Fibroblast of lung (primary cell): Measurements from ENCODE around the gene PKN3. TPM values are rescaled to one million over a fixed set of nuclear protein-coding genes. Genes with fewer than 3 reads are reported as not detected.

Experiments used
- DNase-seq, 2 donors: peaks; one replicate each; pipeline versions ENCODE4 v3.0.0 to v3.0.0-alpha.2; 2010; ENCODE audit warnings: low read depth in 2 of 2
- H2AFZ ChIP-seq: 2 replicates; pipeline ENCODE4 v1.5.1; 2012; ENCODE audit warnings: low read length, control low read depth, inconsistent platforms
- H3K27ac ChIP-seq: 2 replicates; pipeline ENCODE4 v1.5.1; 2011; ENCODE audit warnings: low read length, control low read depth; ENCODE audit not compliant: insufficient read depth
- H3K27me3 ChIP-seq: 2 replicates; pipeline ENCODE4 v1.5.1; 2011; ENCODE audit warnings: mild to moderate bottlenecking, low read length; ENCODE audit not compliant: control insufficient read depth, insufficient read depth
- H3K36me3 ChIP-seq: 2 replicates; pipeline ENCODE4 v1.5.1; 2011; ENCODE audit warnings: low read length; ENCODE audit not compliant: control insufficient read depth, insufficient read depth
- H3K4me1 ChIP-seq: 2 replicates; pipeline ENCODE4 v1.5.1; 2011; ENCODE audit warnings: low read length; ENCODE audit not compliant: control insufficient read depth, insufficient read depth; ENCODE audit errors: extremely low read depth
- H3K4me2 ChIP-seq: 2 replicates; pipeline ENCODE4 v1.5.1; 2011; ENCODE audit warnings: low read length, control low read depth; ENCODE audit not compliant: insufficient read depth; ENCODE audit errors: extremely low read depth
- H3K4me3 ChIP-seq, 4 experiments: fragments of 200-600 bp in 1 of 4; sonication (generic) in 1 of 4; replicated peaks in 1 of 4; 2 replicates each; pipeline ENCODE4 v1.5.1; 2011 to 2016; ENCODE audit warnings: low read length in 4 of 4, low read depth in 3 of 4, mild to moderate bottlenecking in 3 of 4, control low read depth in 2 of 4, inconsistent platforms in 1 of 4, mixed read lengths in 1 of 4; ENCODE audit not compliant: insufficient read depth in 1 of 4; ENCODE audit errors: control extremely low read depth in 1 of 4
- H3K79me2 ChIP-seq: 2 replicates; pipeline ENCODE4 v1.5.1; 2012; ENCODE audit warnings: mild to moderate bottlenecking, low read length, inconsistent platforms; ENCODE audit not compliant: control insufficient read depth, insufficient read depth
- H3K9ac ChIP-seq: 2 replicates; pipeline ENCODE4 v1.5.1; 2011; ENCODE audit warnings: mild to moderate bottlenecking, low read length, control low read depth; ENCODE audit not compliant: insufficient read depth
- H3K9me3 ChIP-seq: 2 replicates; pipeline ENCODE4 v1.5.1; 2012; ENCODE audit warnings: low read depth, low read length; ENCODE audit not compliant: control insufficient read depth, insufficient read depth
- H4K20me1 ChIP-seq: 2 replicates; pipeline ENCODE4 v1.5.1; 2011; ENCODE audit warnings: low read length; ENCODE audit not compliant: control insufficient read depth, insufficient read depth; ENCODE audit errors: extremely low read depth
- CTCF ChIP-seq, 2 donors: IDR thresholded peaks in 1 of 2; conservative IDR thresholded peaks in 1 of 2; 1 replicate in 1 of 2; 2 replicates in 1 of 2; pipeline ENCODE4 v1.5.1; 2011 to 2012; ENCODE audit warnings: low read length in 2 of 2, control low read depth in 1 of 2, inconsistent platforms in 1 of 2, low read depth in 1 of 2, mild to moderate bottlenecking in 1 of 2
- EZH2 ChIP-seq: IDR thresholded peaks from 2 replicates; pipeline ENCODE4 v1.5.1; 2012; ENCODE audit warnings: low read length, control low read depth, mild to moderate bottlenecking; ENCODE audit errors: missing control alignments
- polyA plus RNA-seq, 2 donors: library from polyadenylated mRNA; depleted of rRNA in 1 of 2; stranded (reverse) in 1 of 2; unstranded in 1 of 2; fragments of >200 nt; gene quantifications; 2 replicates each; pipeline ENCODE4 v1.2.1, GENCODE V29; 2011 to 2012; ENCODE audit warnings: missing spikeins in 1 of 2
- total RNA-seq: library from RNA; depleted of rRNA; stranded (reverse); fragments of >200 nt; gene quantifications from 2 replicates; pipeline ENCODE4 v1.2.1, GENCODE V29; 2014

The PKN3 gene
- total and polyA plus RNA-seq, 2 donors (not counting 1 experiment from before 2014, with no cell fraction given): 1.7 to 1.8 TPM

GRCh38 chr9:128723866-128724743 lies 21.8 kb downstream of the PKN3 start, which contains the start of gene ZDHHC12:
ZDHHC12 (minus strand) TSS chr9:128724127; CDS start chr9:128724093, 34 bp downstream.
- Histone ChIP-seq H3K4me2 (peak within 1 kb of the TSS; percentile 88), H3K79me2 (no peaks in the 10 kb centered on the region), H3K27me3 (no peaks in the 10 kb centered on the region), H4K20me1 (no peaks in the 10 kb centered on the region), H3K9ac (peak within 1 kb of the TSS; percentile 4), H3K4me3 (peak within 1 kb of the TSS; percentile 43 to 75 (median 60)), H3K36me3 (peaks cover 1% of the 10 kb centered on the region), H2AFZ (peak within 1 kb of the TSS; percentile 51), H3K27ac (no peak within 1 kb of the TSS), H3K9me3 (no peaks in the 10 kb centered on the region), H3K4me1 (peaks cover 4% of the 10 kb centered on the region)
- peak; percentile 82 to 96 for DNase-seq
- TF ChIP-seq EZH2 (no peak), CTCF (conservative IDR thresholded peaks at IDR 0.05 in 1 of 2, IDR thresholded peaks at IDR 0.05 in 1 of 2; ENCODE audit: low read depth in 1 of 2, low read length in 2 of 2) (no peak)

GRCh38 chr9:128724744-128725211 lies 22.5 kb downstream of the PKN3 start:
- Histone ChIP-seq H3K4me1 (peaks cover 4% of the 10 kb centered on the region), H3K79me2 (no peaks in the 10 kb centered on the region), H2AFZ (no peak overlapping the region), H3K9me3 (no peaks in the 10 kb centered on the region), H3K27me3 (no peaks in the 10 kb centered on the region), H3K36me3 (peaks cover 1% of the 10 kb centered on the region), H3K4me2 (peak overlapping the region; percentile 88), H4K20me1 (no peaks in the 10 kb centered on the region), H3K9ac (no peak overlapping the region), H3K27ac (no peak overlapping the region), H3K4me3 (peak overlapping the region; percentile 43 to 75 (median 60))
- TF ChIP-seq EZH2 (no peak), CTCF (conservative IDR thresholded peaks at IDR 0.05 in 1 of 2, IDR thresholded peaks at IDR 0.05 in 1 of 2; ENCODE audit: low read depth in 1 of 2, low read length in 2 of 2) (no peak)
- peak; percentile 61 to 78 for DNase-seq

- Histone ChIP-seq H3K4me3 (no peak overlapping the region), H3K79me2 (no peaks in the 10 kb centered on the region)
Measured at GRCh38 chr9:128727640-128728248, 25.4 kb downstream of the PKN3 start.

More at GRCh38 chr9:128727640-128728248, 25.4 kb downstream of the PKN3 start:
- peaks cover 4% of the 10 kb centered on the region for H3K36me3 ChIP-seq
- H3K27ac ChIP-seq: no peak overlapping the region
- no peak overlapping the region for H3K9ac ChIP-seq
- H3K4me1 ChIP-seq: peaks cover 4% of the 10 kb centered on the region
- TF ChIP-seq EZH2 (no peak), CTCF (conservative IDR thresholded peaks at IDR 0.05 in 1 of 2, IDR thresholded peaks at IDR 0.05 in 1 of 2; ENCODE audit: low read depth in 1 of 2, low read length in 2 of 2) (no peak)
- no peak overlapping the region for H2AFZ ChIP-seq
- no peak for DNase-seq
- no peaks in the 10 kb centered on the region for H3K9me3 ChIP-seq
- H4K20me1 ChIP-seq: no peaks in the 10 kb centered on the region
- no peaks in the 10 kb centered on the region for H3K27me3 ChIP-seq
- H3K4me2 ChIP-seq: no peak overlapping the region
